ENCODE measurements around the gene KCNQ5. TPM values are rescaled to one million over a fixed set of nuclear protein-coding genes. Genes with fewer than 3 reads are reported as not detected.

Gene KCNQ5
- total RNA-seq, 6 experiments from 2014 or later = 16.3 to 35.5 (median 20.2) TPM

GRCh38 chr6:72711731-72712130 lies 89.9 kb downstream of the KCNQ5 start:
- no peaks in the 10 kb centered on the region for H3K27me3 Mint-ChIP-seq (ENCODE audit: insufficient read depth)
- no peaks in the 10 kb centered on the region; the same call in 1 of the 2 replicates for H3K9me3 Mint-ChIP-seq
- no peak overlapping the region for H3K27ac Mint-ChIP-seq
- DNase-seq = no peak
- H3K36me3 Mint-ChIP-seq (ENCODE audit: low read depth) = peaks cover 22% of the 10 kb centered on the region
- H3K4me1 Mint-ChIP-seq (ENCODE audit: low read depth) = peaks cover 35% of the 10 kb centered on the region
- H3K4me3 Mint-ChIP-seq = no peak overlapping the region
- TF ChIP-seq, protein P1, sequence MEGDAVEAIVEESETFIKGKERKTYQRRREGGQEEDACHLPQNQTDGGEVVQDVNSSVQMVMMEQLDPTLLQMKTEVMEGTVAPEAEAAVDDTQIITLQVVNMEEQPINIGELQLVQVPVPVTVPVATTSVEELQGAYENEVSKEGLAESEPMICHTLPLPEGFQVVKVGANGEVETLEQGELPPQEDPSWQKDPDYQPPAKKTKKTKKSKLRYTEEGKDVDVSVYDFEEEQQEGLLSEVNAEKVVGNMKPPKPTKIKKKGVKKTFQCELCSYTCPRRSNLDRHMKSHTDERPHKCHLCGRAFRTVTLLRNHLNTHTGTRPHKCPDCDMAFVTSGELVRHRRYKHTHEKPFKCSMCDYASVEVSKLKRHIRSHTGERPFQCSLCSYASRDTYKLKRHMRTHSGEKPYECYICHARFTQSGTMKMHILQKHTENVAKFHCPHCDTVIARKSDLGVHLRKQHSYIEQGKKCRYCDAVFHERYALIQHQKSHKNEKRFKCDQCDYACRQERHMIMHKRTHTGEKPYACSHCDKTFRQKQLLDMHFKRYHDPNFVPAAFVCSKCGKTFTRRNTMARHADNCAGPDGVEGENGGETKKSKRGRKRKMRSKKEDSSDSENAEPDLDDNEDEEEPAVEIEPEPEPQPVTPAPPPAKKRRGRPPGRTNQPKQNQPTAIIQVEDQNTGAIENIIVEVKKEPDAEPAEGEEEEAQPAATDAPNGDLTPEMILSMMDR (IDR thresholded peaks at IDR 0.05) = no peak

- Mint-ChIP-seq H3K27me3 (ENCODE audit: insufficient read depth) (no peaks in the 10 kb centered on the region), H3K4me1 (ENCODE audit: low read depth) (peaks cover 47% of the 10 kb centered on the region), H3K4me3 (no peak overlapping the region), H3K27ac (no peak overlapping the region), H3K36me3 (ENCODE audit: low read depth) (peaks cover 22% of the 10 kb centered on the region), H3K9me3 (no peaks in the 10 kb centered on the region; the same call in 1 of the 2 replicates)
- no peak for DNase-seq
- TF ChIP-seq, protein P1 (IDR thresholded peaks at IDR 0.05) = no peak
These were observed 91.0 kb downstream of the KCNQ5 start for GRCh38 chr6:72712910-72713309.

- TF ChIP-seq, protein P1 (IDR thresholded peaks at IDR 0.05) = no peak
These were observed 93.3 kb downstream of the KCNQ5 start for GRCh38 chr6:72715119-72715518.

DNA sequence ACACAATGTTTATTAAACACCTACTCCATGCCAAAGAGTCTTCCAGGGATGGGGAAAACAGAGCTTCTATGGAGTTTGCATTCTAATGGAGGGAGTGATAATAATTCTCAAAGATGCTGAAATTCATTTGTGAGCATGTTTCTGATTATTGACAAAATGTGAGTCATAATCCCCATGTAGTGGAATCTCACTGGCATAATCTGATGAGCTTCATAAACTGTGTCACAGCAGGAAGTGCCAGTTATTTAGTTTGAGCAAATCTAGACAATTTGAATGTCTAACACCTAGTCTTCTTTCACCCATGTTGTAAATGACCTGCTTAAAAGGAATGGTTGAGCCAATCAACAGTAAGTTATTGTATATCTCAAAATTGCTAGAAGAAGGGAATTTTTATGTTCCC lies 95.1 kb downstream of the KCNQ5 start:
- TF ChIP-seq, protein P1 (IDR thresholded peaks at IDR 0.05) = no peak
- H3K36me3 Mint-ChIP-seq (ENCODE audit: low read depth) = peaks cover 12% of the 10 kb centered on the region
- peaks cover 72% of the 10 kb centered on the region for H3K4me1 Mint-ChIP-seq (ENCODE audit: low read depth)
- no peaks in the 10 kb centered on the region; the same call in 1 of the 2 replicates for H3K27me3 Mint-ChIP-seq (ENCODE audit: insufficient read depth)
- no peak for DNase-seq
- no peak overlapping the region for H3K4me3 Mint-ChIP-seq
- no peaks in the 10 kb centered on the region for H3K9me3 Mint-ChIP-seq
- no peak overlapping the region for H3K27ac Mint-ChIP-seq

More at GRCh38 chr6:72715119-72715518, 93.3 kb downstream of the KCNQ5 start:
- no peak for DNase-seq
- Mint-ChIP-seq H3K9me3 (no peaks in the 10 kb centered on the region), H3K4me3 (no peak overlapping the region), H3K4me1 (ENCODE audit: low read depth) (peaks cover 54% of the 10 kb centered on the region), H3K27me3 (ENCODE audit: insufficient read depth) (no peaks in the 10 kb centered on the region; the same call in 1 of the 2 replicates), H3K36me3 (ENCODE audit: low read depth) (peaks cover 27% of the 10 kb centered on the region), H3K27ac (no peak overlapping the region)

DNA sequence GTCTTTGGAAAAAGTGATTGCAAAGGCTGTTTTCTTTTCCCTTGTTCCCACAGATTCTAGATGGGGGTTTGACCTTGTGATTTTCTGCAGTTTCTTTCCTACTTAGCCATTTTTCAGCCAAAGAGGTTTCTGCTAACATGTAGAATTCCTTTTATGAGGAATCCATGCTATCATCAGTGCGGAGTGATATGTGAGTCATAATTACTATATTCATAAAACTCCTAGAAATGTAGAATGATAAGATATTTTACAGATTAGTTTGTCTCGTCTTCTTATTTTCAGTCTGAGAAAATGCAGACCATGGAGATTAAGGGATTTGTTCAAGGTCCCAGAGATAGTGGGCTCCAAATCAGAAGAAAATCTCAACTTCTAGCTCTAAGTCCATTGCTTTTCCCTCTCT lies 98.6 kb downstream of the KCNQ5 start:
- H3K27ac Mint-ChIP-seq = peak overlapping the region; percentile 29
- peaks cover 84% of the 10 kb centered on the region for H3K4me1 Mint-ChIP-seq (ENCODE audit: low read depth)
- peak overlapping the region; percentile 39 for H3K4me3 Mint-ChIP-seq
- no peaks in the 10 kb centered on the region for H3K9me3 Mint-ChIP-seq
- no peaks in the 10 kb centered on the region; the same call in 1 of the 2 replicates for H3K27me3 Mint-ChIP-seq (ENCODE audit: insufficient read depth)
- H3K36me3 Mint-ChIP-seq (ENCODE audit: low read depth) = peaks cover 13% of the 10 kb centered on the region
- TF ChIP-seq, protein P1 (IDR thresholded peaks at IDR 0.05) = no peak
- DNase-seq = peak; percentile 36

All from HFFc6 (cell line).